ENCODE measurements around the gene PELI1. TPM values are rescaled to one million over a fixed set of nuclear protein-coding genes. Genes with fewer than 3 reads are reported as not detected.

The PELI1 gene
- total RNA-seq, 2 experiments from 2014 or later: 29.8 to 39.2 TPM

DNA sequence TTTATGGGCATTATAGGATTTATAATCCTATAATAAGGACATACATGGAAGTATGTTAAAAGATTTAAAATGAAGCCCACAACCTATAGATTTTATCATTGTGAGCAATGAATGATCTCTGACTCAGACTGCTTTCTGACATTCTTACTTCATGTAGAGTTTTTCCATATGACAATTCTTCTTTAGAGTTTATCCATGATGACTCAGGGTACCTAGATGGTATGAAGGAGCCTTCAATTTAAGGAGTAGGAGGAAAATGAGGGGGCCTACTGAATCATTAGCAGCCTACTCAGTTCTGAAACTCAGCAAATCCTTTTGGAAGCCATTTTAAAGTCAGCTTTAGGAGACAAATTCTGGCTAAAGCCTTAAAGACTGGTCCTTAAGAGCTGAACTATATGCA, 10.4 kb downstream of the PELI1 start:
- Mint-ChIP-seq H3K36me3 (ENCODE audit: low read depth) (peaks cover 33% of the 10 kb centered on the region), H3K4me3 (no peak overlapping the region), H3K9me3 (no peaks in the 10 kb centered on the region), H3K4me1 (ENCODE audit: low read depth) (peaks cover 82% of the 10 kb centered on the region), H3K27ac (peak overlapping the region; percentile 88), H3K27me3 (no peaks in the 10 kb centered on the region)
- TF ChIP-seq, protein P1, sequence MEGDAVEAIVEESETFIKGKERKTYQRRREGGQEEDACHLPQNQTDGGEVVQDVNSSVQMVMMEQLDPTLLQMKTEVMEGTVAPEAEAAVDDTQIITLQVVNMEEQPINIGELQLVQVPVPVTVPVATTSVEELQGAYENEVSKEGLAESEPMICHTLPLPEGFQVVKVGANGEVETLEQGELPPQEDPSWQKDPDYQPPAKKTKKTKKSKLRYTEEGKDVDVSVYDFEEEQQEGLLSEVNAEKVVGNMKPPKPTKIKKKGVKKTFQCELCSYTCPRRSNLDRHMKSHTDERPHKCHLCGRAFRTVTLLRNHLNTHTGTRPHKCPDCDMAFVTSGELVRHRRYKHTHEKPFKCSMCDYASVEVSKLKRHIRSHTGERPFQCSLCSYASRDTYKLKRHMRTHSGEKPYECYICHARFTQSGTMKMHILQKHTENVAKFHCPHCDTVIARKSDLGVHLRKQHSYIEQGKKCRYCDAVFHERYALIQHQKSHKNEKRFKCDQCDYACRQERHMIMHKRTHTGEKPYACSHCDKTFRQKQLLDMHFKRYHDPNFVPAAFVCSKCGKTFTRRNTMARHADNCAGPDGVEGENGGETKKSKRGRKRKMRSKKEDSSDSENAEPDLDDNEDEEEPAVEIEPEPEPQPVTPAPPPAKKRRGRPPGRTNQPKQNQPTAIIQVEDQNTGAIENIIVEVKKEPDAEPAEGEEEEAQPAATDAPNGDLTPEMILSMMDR (IDR thresholded peaks at IDR 0.05): no peak
- ATAC-seq: peak; percentile 66
- POLR2A ChIA-PET: interaction anchor here (0.6 to 1.5 kb wide), 5 partner anchors 9 to 192 kb away, joined by 3 to 5 read pairs (median 4); no protein-coding TSS in a partner anchor
- no peak for DNase-seq
- intact Hi-C loops (cut with micrococcal nuclease): loop anchor here (2.0 to 10.0 kb wide), 2 partner anchors 75 to 521 kb away; partner anchors contain the start of gene SERTAD2
- CTCF ChIA-PET: interaction anchor here (1.7 to 4.8 kb wide), 3 partner anchors 81 to 197 kb away, joined by 3 to 36 read pairs (median 11); no protein-coding TSS in a partner anchor

DNA sequence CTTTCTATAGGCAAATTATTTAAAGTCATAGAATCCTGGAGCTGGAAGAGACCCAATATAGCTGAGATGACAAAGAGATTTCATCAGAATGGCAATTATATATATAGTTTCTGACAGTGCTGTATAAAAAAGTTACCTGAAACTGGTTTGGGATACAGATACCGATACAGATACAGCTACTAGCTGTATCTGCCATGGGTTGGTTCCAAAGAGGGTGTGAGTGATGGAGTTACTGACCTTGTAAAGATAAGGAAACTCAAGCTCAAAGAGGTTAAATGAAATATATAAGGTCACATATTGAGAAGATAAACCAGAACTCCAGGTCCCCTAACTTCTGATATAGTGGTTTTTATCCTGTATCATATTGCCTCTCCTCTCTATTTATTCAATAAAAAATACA, 10.9 kb downstream of the PELI1 start:
- ChIA-PET CTCF (interaction anchor here (1.0 to 4.8 kb wide), 4 partner anchors 8 to 197 kb away, joined by 3 to 36 read pairs (median 7); no protein-coding TSS in a partner anchor), POLR2A (interaction anchor here (0.6 to 1.8 kb wide), 5 partner anchors 9 to 192 kb away, joined by 3 to 5 read pairs (median 4); no protein-coding TSS in a partner anchor)
- no peaks in the 10 kb centered on the region for H3K27me3 Mint-ChIP-seq
- no peaks in the 10 kb centered on the region for H3K9me3 Mint-ChIP-seq
- peaks cover 28% of the 10 kb centered on the region for H3K36me3 Mint-ChIP-seq (ENCODE audit: low read depth)
- TF ChIP-seq, protein P1 (IDR thresholded peaks at IDR 0.05): no peak
- H3K27ac Mint-ChIP-seq: peak overlapping the region; percentile 88
- no peak overlapping the region for H3K4me3 Mint-ChIP-seq
- DNase-seq (no peak), ATAC-seq (peak; percentile 8)
- peaks cover 82% of the 10 kb centered on the region for H3K4me1 Mint-ChIP-seq (ENCODE audit: low read depth)
- intact Hi-C loops (cut with micrococcal nuclease): loop anchor here (10.0 kb wide), 1 partner anchor 521 kb away; the partner anchor contains the start of gene SERTAD2

DNA sequence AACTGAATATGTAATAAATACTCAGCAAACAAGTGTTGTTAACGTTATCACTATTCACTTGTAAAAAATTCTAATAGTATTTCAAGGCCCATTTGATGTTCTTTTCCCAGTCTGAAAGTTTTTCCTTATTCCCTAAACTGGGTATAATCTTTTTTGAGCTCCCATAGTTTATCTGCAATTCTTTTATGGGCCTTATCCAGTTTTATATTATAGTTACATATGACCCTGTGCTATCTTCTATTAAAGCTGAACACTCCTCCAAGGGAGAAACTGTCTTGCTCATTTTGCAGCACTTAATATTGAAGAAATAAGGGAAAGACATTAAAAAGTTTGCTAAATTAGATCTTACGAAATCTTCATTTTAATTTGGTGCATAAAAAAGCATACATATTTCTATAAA, 13.9 kb downstream of the PELI1 start:
- no peak for ATAC-seq
- ChIA-PET CTCF (interaction anchor here (1.1 to 2.4 kb wide), 4 partner anchors 12 to 197 kb away, joined by 3 to 8 read pairs (median 4); no protein-coding TSS in a partner anchor), POLR2A (interaction anchor here (1.0 to 1.2 kb wide), 2 partner anchors 55 to 80 kb away, joined by 3 read pairs; no protein-coding TSS in a partner anchor)
- Mint-ChIP-seq H3K27ac (no peak overlapping the region), H3K36me3 (ENCODE audit: low read depth) (peaks cover 20% of the 10 kb centered on the region), H3K9me3 (no peaks in the 10 kb centered on the region), H3K4me3 (no peak overlapping the region), H3K4me1 (ENCODE audit: low read depth) (peaks cover 77% of the 10 kb centered on the region), H3K27me3 (no peaks in the 10 kb centered on the region)
- no peak for DNase-seq
- intact Hi-C loops (cut with micrococcal nuclease): loop anchor here (10.0 kb wide), 1 partner anchor 524 kb away; the partner anchor contains the start of gene SERTAD2
- TF ChIP-seq, protein P1 (IDR thresholded peaks at IDR 0.05): no peak

DNA sequence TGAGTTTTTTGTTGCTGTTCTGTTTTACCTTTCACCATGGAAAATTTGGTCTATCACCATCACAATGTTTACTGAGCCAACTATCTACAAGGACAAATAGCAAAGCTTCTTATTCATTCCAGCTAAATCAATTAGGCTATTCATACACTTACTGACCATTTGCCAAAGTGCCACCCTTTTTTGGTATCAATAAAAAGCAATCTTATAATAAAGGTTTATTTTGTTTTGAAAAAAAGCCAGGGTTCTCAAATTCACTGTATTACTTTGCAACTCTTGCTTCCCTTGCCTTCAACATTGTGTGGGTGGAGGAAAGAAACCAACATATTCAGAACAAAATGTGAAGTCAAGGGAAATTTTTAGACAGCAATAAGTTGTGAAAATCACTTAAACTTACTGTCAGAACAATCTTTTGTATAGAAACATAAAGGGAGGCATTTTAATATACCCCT, 15.3 kb downstream of the PELI1 start:
- H3K27me3 Mint-ChIP-seq: no peaks in the 10 kb centered on the region
- TF ChIP-seq, protein P1 (IDR thresholded peaks at IDR 0.05): no peak
- intact Hi-C loops (cut with micrococcal nuclease): loop anchor here (2.0 kb wide), 1 partner anchor 14 kb away; no protein-coding TSS in a partner anchor
- CTCF ChIA-PET: no interaction called here
- H3K9me3 Mint-ChIP-seq: no peaks in the 10 kb centered on the region
- peak overlapping the region; percentile 51 for H3K4me3 Mint-ChIP-seq
- H3K27ac Mint-ChIP-seq: peak overlapping the region; percentile 87
- ATAC-seq (peak; percentile 45), DNase-seq (no peak)
- POLR2A ChIA-PET: no interaction called here
- H3K36me3 Mint-ChIP-seq (ENCODE audit: low read depth): peaks cover 25% of the 10 kb centered on the region
- peaks cover 74% of the 10 kb centered on the region for H3K4me1 Mint-ChIP-seq (ENCODE audit: low read depth)

DNA sequence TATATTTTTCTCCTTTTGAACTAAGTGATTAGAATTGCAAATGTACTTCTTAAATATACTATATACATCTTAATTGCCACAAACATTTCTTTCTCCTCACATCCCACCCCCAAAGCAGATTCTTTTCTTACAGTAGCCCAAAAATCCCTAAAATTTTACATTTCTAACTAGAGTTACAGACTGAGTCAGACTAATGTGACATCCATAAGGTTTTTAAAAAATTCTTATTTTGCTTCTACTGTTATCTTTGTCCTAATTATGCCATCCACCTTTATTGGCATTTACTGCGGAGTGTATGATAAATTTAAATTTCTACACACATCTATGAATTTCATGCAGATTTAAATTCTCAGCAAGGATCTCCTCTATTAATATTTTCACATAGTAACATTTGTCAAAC, 15.8 kb downstream of the PELI1 start:
- H3K36me3 Mint-ChIP-seq (ENCODE audit: low read depth): peaks cover 26% of the 10 kb centered on the region

More for the DNA sequence above, 15.8 kb downstream of the PELI1 start:
- ChIA-PET POLR2A (no interaction called here), CTCF (no interaction called here)
- H3K27me3 Mint-ChIP-seq: no peaks in the 10 kb centered on the region
- peak overlapping the region; percentile 87 for H3K27ac Mint-ChIP-seq
- ATAC-seq (no peak), DNase-seq (no peak)
- H3K4me1 Mint-ChIP-seq (ENCODE audit: low read depth): peaks cover 75% of the 10 kb centered on the region
- peaks cover 1% of the 10 kb centered on the region for H3K9me3 Mint-ChIP-seq
- intact Hi-C loops (cut with micrococcal nuclease): loop anchor here (2.0 kb wide), 1 partner anchor 14 kb away; no protein-coding TSS in a partner anchor
- H3K4me3 Mint-ChIP-seq: no peak overlapping the region
- TF ChIP-seq, protein P1 (IDR thresholded peaks at IDR 0.05): no peak

Data from activated CD8-positive, alpha-beta T cell treated with anti-CD3 and anti-CD28 coated beads for 36 hours (primary cell).